HepG2 (cell line): ENCODE results near the gene MAN2B2. TPM values are rescaled to one million over a fixed set of nuclear protein-coding genes. Genes with fewer than 3 reads are reported as not detected.

Experiments used
- CENPX ChIP-seq: sonication (generic); formaldehyde crosslinking; IDR thresholded peaks from 2 replicates; pipeline ENCODE4 v1.9.0; 2021; ENCODE audit warnings: mild to moderate bottlenecking, missing genetic modification reagents, moderate library complexity
- HES4 ChIP-seq: sonication (generic); formaldehyde crosslinking; IDR thresholded peaks from 2 replicates; pipeline ENCODE4 v1.9.0; 2021; ENCODE audit warnings: mild to moderate bottlenecking, missing genetic modification reagents, borderline replicate concordance
- KLF12 ChIP-seq: sonication (generic); formaldehyde crosslinking; IDR thresholded peaks from 2 replicates; pipeline ENCODE4 v1.4.0; 2020; ENCODE audit warnings: missing genetic modification reagents, borderline replicate concordance
- NFE2L1 ChIP-seq: sonication (generic); formaldehyde crosslinking; IDR thresholded peaks from 2 replicates; pipeline ENCODE4 v1.4.0; 2020; ENCODE audit warnings: missing genetic modification reagents, mild to moderate bottlenecking, borderline replicate concordance
- PHF20 ChIP-seq: sonication (generic); formaldehyde crosslinking; IDR thresholded peaks from 2 replicates; pipeline ENCODE4 v1.5.0; 2020; ENCODE audit warnings: mild to moderate bottlenecking, missing genetic modification reagents
- TBP ChIP-seq: sonication (generic); formaldehyde crosslinking; IDR thresholded peaks from 2 replicates; pipeline ENCODE4 v1.5.0; 2020; ENCODE audit warnings: missing genetic modification reagents
- ZKSCAN5 ChIP-seq: sonication (generic); formaldehyde crosslinking; IDR thresholded peaks from 2 replicates; pipeline ENCODE4 v1.5.1; 2020; ENCODE audit warnings: mild to moderate bottlenecking, missing genetic modification reagents
- ZNF644 ChIP-seq: IDR thresholded peaks from 2 replicates; pipeline ENCODE4 v1.6.1; 2016; ENCODE audit warnings: low read depth
- polyA plus RNA-seq, 8 experiments: library from polyadenylated mRNA; depleted of rRNA in 3 of 8; stranded (reverse) in 7 of 8; unstranded in 1 of 8; fragments of >200 nt; fragmentation: Illumina TruSeq in 4 of 8; extraction: Trizol in 4 of 8; gene quantifications; 2 replicates each; pipeline versions ENCODE4 v1.2.1 to v1.2.3, GENCODE V29; 2011 to 2016; ENCODE audit warnings: low read depth in 4 of 8, missing spikeins in 1 of 8, mixed read lengths in 1 of 8; ENCODE audit not compliant: insufficient read depth in 1 of 8
- total RNA-seq, 5 experiments: library from RNA; depleted of rRNA; stranded (reverse); fragments of >200 nt; fragmentation: Illumina TruSeq; extraction: Trizol; gene quantifications; 2 replicates each; pipeline ENCODE4 v1.2.3, GENCODE V29; 2016; ENCODE audit warnings: low read depth in 1 of 5
- TF ChIP-seq, protein P1 (sequence below): sonication (generic); formaldehyde crosslinking; IDR thresholded peaks from 2 replicates; pipeline ENCODE4 v1.5.0; 2020; ENCODE audit warnings: mild to moderate bottlenecking, missing genetic modification reagents
- TF ChIP-seq, protein P2 (sequence below): fragments of 450-650 bp; IDR thresholded peaks from 2 replicates; pipeline ENCODE4 v1.6.1; 2016
- TF ChIP-seq, protein P3 (sequence below): sonication (generic); formaldehyde crosslinking; IDR thresholded peaks from 2 replicates; pipeline ENCODE4 v1.4.0; 2020; ENCODE audit warnings: low read depth, missing genetic modification reagents
- TF ChIP-seq, protein P4 (sequence below): sonication (generic); formaldehyde crosslinking; IDR thresholded peaks from 2 replicates; pipeline ENCODE4 v1.5.0; 2020; ENCODE audit warnings: mild to moderate bottlenecking, missing genetic modification reagents
- TF ChIP-seq, protein P5 (sequence below): sonication (generic); formaldehyde crosslinking; IDR thresholded peaks from 2 replicates; pipeline ENCODE4 v1.4.0; 2020; ENCODE audit warnings: mild to moderate bottlenecking, missing genetic modification reagents
- TF ChIP-seq, protein P6 (sequence below): IDR thresholded peaks from 2 replicates; pipeline ENCODE4 v1.6.1; 2016; ENCODE audit warnings: missing biosample characterization, missing genetic modification reagents, low read depth

The MAN2B2 gene
- total and polyA plus RNA-seq, 2 of the 13 experiments (the other 11 are each of a cell fraction or from before 2014, with no cell fraction given): 4.8 to 5.4 TPM

DNA sequence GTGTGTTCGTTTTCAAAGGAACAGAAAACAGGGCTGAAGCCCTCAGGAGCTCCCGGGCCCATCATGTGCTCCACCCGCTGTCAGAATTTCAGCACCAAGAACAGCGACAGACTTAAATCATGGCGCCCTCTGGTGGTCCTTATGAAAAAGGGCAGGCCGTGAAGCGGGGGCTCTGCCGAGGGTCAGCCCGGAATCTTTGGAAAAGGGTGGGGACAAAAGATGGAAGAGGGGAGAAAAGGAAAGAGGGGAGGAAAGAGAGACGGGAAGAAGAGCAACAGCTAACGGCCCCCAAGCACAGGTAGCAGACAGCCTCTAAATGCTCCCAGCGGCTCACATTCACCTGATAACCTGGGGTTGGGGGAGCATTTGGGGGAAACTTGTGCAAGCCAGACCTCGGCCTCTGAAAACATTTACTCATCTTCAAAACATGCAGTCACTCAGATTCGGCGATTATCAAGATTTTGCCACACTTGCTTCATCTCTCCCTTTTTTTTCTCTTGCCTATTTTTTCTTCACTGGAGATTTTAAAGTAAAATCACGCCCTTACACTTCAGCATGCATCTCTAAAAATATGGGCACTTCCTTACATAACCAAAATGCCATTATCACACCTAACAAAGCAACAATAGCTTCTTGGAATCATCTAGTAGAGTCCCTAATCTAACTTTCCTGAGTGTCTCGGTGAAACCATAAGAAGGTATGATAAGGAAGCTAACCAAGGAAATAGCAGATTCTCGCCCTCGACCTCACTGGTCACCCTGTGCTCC lies 28.1 kb upstream of the MAN2B2 start (continued):
- TF ChIP-seq, protein P1, sequence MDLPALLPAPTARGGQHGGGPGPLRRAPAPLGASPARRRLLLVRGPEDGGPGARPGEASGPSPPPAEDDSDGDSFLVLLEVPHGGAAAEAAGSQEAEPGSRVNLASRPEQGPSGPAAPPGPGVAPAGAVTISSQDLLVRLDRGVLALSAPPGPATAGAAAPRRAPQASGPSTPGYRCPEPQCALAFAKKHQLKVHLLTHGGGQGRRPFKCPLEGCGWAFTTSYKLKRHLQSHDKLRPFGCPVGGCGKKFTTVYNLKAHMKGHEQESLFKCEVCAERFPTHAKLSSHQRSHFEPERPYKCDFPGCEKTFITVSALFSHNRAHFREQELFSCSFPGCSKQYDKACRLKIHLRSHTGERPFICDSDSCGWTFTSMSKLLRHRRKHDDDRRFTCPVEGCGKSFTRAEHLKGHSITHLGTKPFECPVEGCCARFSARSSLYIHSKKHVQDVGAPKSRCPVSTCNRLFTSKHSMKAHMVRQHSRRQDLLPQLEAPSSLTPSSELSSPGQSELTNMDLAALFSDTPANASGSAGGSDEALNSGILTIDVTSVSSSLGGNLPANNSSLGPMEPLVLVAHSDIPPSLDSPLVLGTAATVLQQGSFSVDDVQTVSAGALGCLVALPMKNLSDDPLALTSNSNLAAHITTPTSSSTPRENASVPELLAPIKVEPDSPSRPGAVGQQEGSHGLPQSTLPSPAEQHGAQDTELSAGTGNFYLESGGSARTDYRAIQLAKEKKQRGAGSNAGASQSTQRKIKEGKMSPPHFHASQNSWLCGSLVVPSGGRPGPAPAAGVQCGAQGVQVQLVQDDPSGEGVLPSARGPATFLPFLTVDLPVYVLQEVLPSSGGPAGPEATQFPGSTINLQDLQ (CRISPR knock-in tag): peak; percentile 30; the same call in 1 of the 2 replicates
- TF ChIP-seq ZNF644 (CRISPR knock-in tag): no peak
- TF ChIP-seq, protein P2, sequence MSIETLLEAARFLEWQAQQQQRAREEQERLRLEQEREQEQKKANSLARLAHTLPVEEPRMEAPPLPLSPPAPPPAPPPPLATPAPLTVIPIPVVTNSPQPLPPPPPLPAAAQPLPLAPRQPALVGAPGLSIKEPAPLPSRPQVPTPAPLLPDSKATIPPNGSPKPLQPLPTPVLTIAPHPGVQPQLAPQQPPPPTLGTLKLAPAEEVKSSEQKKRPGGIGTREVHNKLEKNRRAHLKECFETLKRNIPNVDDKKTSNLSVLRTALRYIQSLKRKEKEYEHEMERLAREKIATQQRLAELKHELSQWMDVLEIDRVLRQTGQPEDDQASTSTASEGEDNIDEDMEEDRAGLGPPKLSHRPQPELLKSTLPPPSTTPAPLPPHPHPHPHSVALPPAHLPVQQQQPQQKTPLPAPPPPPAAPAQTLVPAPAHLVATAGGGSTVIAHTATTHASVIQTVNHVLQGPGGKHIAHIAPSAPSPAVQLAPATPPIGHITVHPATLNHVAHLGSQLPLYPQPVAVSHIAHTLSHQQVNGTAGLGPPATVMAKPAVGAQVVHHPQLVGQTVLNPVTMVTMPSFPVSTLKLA: no peak
- TF ChIP-seq, protein P3, sequence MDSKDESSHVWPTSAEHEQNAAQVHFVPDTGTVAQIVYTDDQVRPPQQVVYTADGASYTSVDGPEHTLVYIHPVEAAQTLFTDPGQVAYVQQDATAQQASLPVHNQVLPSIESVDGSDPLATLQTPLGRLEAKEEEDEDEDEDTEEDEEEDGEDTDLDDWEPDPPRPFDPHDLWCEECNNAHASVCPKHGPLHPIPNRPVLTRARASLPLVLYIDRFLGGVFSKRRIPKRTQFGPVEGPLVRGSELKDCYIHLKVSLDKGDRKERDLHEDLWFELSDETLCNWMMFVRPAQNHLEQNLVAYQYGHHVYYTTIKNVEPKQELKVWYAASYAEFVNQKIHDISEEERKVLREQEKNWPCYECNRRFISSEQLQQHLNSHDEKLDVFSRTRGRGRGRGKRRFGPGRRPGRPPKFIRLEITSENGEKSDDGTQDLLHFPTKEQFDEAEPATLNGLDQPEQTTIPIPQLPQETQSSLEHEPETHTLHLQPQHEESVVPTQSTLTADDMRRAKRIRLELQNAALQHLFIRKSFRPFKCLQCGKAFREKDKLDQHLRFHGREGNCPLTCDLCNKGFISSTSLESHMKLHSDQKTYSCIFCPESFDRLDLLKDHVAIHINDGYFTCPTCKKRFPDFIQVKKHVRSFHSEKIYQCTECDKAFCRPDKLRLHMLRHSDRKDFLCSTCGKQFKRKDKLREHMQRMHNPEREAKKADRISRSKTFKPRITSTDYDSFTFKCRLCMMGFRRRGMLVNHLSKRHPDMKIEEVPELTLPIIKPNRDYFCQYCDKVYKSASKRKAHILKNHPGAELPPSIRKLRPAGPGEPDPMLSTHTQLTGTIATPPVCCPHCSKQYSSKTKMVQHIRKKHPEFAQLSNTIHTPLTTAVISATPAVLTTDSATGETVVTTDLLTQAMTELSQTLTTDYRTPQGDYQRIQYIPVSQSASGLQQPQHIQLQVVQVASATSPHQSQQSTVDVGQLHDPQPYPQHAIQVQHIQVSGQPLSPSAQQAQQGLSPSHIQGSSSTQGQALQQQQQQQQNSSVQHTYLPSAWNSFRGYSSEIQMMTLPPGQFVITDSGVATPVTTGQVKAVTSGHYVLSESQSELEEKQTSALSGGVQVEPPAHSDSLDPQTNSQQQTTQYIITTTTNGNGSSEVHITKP (CRISPR knock-in tag): no peak
- TF ChIP-seq PHF20: 0 out of 2 replicates have a peak, but pooled peaks have one; percentile 33
- TF ChIP-seq, protein P4, sequence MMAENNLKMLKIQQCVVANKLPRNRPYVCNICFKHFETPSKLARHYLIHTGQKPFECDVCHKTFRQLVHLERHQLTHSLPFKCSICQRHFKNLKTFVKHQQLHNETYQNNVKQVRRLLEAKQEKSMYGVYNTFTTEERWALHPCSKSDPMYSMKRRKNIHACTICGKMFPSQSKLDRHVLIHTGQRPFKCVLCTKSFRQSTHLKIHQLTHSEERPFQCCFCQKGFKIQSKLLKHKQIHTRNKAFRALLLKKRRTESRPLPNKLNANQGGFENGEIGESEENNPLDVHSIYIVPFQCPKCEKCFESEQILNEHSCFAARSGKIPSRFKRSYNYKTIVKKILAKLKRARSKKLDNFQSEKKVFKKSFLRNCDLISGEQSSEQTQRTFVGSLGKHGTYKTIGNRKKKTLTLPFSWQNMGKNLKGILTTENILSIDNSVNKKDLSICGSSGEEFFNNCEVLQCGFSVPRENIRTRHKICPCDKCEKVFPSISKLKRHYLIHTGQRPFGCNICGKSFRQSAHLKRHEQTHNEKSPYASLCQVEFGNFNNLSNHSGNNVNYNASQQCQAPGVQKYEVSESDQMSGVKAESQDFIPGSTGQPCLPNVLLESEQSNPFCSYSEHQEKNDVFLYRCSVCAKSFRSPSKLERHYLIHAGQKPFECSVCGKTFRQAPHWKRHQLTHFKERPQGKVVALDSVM: no peak
- TF ChIP-seq, protein P5, sequence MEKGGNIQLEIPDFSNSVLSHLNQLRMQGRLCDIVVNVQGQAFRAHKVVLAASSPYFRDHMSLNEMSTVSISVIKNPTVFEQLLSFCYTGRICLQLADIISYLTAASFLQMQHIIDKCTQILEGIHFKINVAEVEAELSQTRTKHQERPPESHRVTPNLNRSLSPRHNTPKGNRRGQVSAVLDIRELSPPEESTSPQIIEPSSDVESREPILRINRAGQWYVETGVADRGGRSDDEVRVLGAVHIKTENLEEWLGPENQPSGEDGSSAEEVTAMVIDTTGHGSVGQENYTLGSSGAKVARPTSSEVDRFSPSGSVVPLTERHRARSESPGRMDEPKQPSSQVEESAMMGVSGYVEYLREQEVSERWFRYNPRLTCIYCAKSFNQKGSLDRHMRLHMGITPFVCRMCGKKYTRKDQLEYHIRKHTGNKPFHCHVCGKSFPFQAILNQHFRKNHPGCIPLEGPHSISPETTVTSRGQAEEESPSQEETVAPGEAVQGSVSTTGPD: 0 out of 2 replicates have a peak, but pooled peaks have one; percentile 23
- TF ChIP-seq HES4 (CRISPR knock-in tag): peak; percentile 85; the same call in 1 of the 2 replicates
- TF ChIP-seq CENPX: no peak
- TF ChIP-seq NFE2L1 (CRISPR knock-in tag): no peak
- no peak for TF ChIP-seq ZKSCAN5 (CRISPR knock-in tag)
- TF ChIP-seq, protein P6, sequence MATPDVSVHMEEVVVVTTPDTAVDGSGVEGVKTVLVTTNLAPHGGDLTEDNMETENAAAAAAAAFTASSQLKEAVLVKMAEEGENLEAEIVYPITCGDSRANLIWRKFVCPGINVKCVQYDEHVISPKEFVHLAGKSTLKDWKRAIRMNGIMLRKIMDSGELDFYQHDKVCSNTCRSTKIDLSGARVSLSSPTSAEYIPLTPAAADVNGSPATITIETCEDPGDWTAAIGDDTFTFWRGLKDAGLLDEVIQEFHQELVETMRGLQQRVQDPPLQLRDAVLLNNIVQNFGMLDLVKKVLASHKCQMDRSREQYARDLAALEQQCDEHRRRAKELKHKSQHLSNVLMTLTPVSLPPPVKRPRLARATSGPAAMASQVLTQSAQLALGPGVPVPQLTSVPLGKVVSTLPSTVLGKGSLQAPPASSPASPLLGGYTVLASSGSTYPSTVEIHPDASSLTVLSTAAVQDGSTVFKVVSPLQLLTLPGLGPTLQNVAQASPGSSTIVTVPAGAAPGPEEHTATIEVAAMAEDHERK (CRISPR knock-in tag): no peak
- peak; percentile 80; the same call in 1 of the 2 replicates for TF ChIP-seq KLF12 (CRISPR knock-in tag)
- TF ChIP-seq TBP (CRISPR knock-in tag): no peak
